Caco-2 (cell line): Measurements from ENCODE around the gene TFEB. TPM values are rescaled to one million over a fixed set of nuclear protein-coding genes. Genes with fewer than 3 reads are reported as not detected.

Experiments used
- BruUV-seq: library from RNA; stranded (reverse); fragments of 400-500 nt; replicated peaks from 2 replicates; lab custom pipeline; 2021; lab: Mats Ljungman, UMichigan
- CTCF ChIA-PET: fragments of 300-600 bp; sonication (Branson Sonifier 250); formaldehyde crosslinking; loops from one replicate; lab custom pipeline; 2022; ENCODE audit warnings: antibody characterized with exemption; lab: Charles Lee
- POLR2A ChIA-PET: fragments of 300-600 bp; sonication (Branson Sonifier 250); formaldehyde crosslinking; loops from one replicate; lab custom pipeline; 2022; ENCODE audit warnings: antibody characterized with exemption; lab: Charles Lee
- DNase-seq, 2 experiments: peaks; one replicate each; pipeline versions ENCODE4 v3.0.0 to v3.0.0-alpha.2; 2020 to 2022
- H3K27me3 ChIP-seq: replicated peaks from 2 replicates; pipeline ENCODE4 v1.6.0; 2011; ENCODE audit warnings: low read length; ENCODE audit not compliant: control insufficient read depth, insufficient read depth
- H3K36me3 ChIP-seq: 2 replicates; pipeline ENCODE4 v1.5.1; 2011; ENCODE audit warnings: low read length; ENCODE audit not compliant: control insufficient read depth, insufficient read depth
- H3K4me1 ChIP-seq: fragments of 250-450 bp; sonication (Bioruptor Pico); 2 replicates; pipeline ENCODE4 v1.5.1; 2020; ENCODE audit warnings: mild to moderate bottlenecking
- H3K4me3 ChIP-seq: 2 replicates; pipeline ENCODE4 v1.5.1; 2011; ENCODE audit warnings: low read depth, mild to moderate bottlenecking, control low read depth, low read length
- H3K9me3 ChIP-seq: fragments of 250-450 bp; sonication (Bioruptor Pico); 2 replicates; pipeline ENCODE4 v1.5.1; 2020; ENCODE audit warnings: mild to moderate bottlenecking, moderate library complexity
- H3K27ac Mint-ChIP-seq: one replicate; pipeline ENCODE4 v1.8.0; 2022; ENCODE audit warnings: mixed read lengths; ENCODE audit not compliant: unreplicated experiment
- H3K27me3 Mint-ChIP-seq: one replicate; pipeline ENCODE4 v1.8.0; 2022; ENCODE audit warnings: mixed read lengths; ENCODE audit not compliant: insufficient read depth, unreplicated experiment
- H3K36me3 Mint-ChIP-seq: one replicate; pipeline ENCODE4 v1.8.0; 2022; ENCODE audit warnings: mild to moderate bottlenecking, mixed read lengths; ENCODE audit not compliant: insufficient read depth, unreplicated experiment
- H3K4me1 Mint-ChIP-seq: one replicate; pipeline ENCODE4 v1.8.0; 2022; ENCODE audit warnings: low read depth, mixed read lengths; ENCODE audit not compliant: unreplicated experiment
- H3K4me3 Mint-ChIP-seq: one replicate; pipeline ENCODE4 v1.8.0; 2022; ENCODE audit warnings: mild to moderate bottlenecking, moderate library complexity, mixed read lengths; ENCODE audit not compliant: unreplicated experiment
- H3K9me3 Mint-ChIP-seq: one replicate; pipeline ENCODE4 v1.8.0; 2022; ENCODE audit warnings: mixed read lengths; ENCODE audit not compliant: unreplicated experiment
- intact Hi-C: fragments of 100-400 bp; cut with micrococcal nuclease; formaldehyde crosslinking; loops from one replicate; pipeline ENCODE4 v1.10.0; 2022; ENCODE audit not compliant: unreplicated experiment
- total RNA-seq: library from RNA; stranded (reverse); gene quantifications from 2 replicates; pipeline ENCODE4 v1.2.3, GENCODE V29; 2022
- TF ChIP-seq, protein P1 (sequence below), 2 experiments: fragments of 200-600 bp in 1 of 2; IDR thresholded peaks; 1 replicate in 1 of 2; 2 replicates in 1 of 2; pipeline versions ENCODE4 v1.5.1 to v1.8.0; 2011 to 2022; ENCODE audit warnings: antibody characterized with exemption in 1 of 2, control low read depth in 1 of 2, inconsistent platforms in 1 of 2, low read depth in 1 of 2, low read length in 1 of 2, mild to moderate bottlenecking in 1 of 2, moderate library complexity in 1 of 2; ENCODE audit not compliant: insufficient read depth in 1 of 2, severe bottlenecking in 1 of 2, unreplicated experiment in 1 of 2

Gene TFEB
- total RNA-seq, 1 experiment from 2014 or later: 3.8 TPM

DNA sequence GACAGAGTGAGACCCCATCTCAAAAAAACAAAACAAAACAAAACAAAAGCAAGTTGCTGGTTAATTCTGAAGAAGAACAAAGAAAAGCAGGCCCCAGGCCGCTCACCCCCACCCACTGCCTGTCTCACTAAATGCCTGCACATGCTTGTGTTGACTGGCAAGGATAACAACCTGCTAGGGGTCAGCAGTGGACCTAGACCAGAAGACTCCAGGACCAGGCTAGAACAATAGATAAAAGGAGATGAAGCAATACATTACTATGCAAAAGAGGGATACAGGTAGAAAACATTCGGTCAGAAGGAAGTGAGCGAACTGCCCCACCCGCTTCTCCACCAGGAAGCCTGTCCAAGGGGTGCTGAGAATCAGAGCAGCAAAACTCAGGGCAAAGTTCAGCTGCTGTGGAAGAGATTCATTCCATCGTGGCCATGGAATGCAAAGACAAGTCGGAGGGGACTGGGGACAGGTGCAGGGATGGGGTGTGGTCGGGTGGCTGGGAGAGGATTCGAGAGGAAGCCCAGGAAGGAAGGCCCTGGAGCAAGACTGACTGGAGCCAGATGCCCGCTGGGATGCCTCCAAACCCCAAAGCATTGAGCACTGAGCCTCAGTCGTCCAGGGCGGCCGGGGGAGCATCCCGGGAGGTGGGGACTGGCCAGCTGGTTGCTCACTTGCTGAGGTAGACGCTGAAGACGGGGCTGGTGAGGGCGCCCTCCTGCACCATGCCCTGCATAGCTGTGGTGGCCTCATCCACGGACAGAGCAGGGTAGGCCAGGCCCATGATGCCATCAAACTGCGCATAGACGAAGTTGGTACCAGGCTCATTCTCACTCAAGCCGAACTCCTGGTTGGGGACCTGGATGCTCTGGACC lies 6.5 kb upstream of the TFEB start:
- TF ChIP-seq, protein P1, sequence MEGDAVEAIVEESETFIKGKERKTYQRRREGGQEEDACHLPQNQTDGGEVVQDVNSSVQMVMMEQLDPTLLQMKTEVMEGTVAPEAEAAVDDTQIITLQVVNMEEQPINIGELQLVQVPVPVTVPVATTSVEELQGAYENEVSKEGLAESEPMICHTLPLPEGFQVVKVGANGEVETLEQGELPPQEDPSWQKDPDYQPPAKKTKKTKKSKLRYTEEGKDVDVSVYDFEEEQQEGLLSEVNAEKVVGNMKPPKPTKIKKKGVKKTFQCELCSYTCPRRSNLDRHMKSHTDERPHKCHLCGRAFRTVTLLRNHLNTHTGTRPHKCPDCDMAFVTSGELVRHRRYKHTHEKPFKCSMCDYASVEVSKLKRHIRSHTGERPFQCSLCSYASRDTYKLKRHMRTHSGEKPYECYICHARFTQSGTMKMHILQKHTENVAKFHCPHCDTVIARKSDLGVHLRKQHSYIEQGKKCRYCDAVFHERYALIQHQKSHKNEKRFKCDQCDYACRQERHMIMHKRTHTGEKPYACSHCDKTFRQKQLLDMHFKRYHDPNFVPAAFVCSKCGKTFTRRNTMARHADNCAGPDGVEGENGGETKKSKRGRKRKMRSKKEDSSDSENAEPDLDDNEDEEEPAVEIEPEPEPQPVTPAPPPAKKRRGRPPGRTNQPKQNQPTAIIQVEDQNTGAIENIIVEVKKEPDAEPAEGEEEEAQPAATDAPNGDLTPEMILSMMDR (IDR thresholded peaks at IDR 0.05; ENCODE audit: insufficient read depth in 1 of 2, low read depth in 1 of 2, low read length in 1 of 2, severe bottlenecking in 1 of 2, unreplicated experiment in 1 of 2): peak in 1 of 2 experiments; percentile 43
- Mint-ChIP-seq H3K4me1 (peaks cover 34% of the 10 kb centered on the region), H3K27me3 (no peaks in the 10 kb centered on the region), H3K9me3 (no peaks in the 10 kb centered on the region), H3K4me3 (peak overlapping the region; percentile 3), H3K36me3 (peaks cover 14% of the 10 kb centered on the region), H3K27ac (peak overlapping the region; percentile 92)
- H3K4me3 ChIP-seq: no peak overlapping the region
- no peaks in the 10 kb centered on the region for H3K36me3 ChIP-seq
- no TSS peak for BruUV-seq
- intact Hi-C loops: loop anchor here (1.0 kb wide), 1 partner anchor 34 kb away; no protein-coding TSS in a partner anchor
- CTCF ChIA-PET: interaction anchor here (0.7 kb wide), 2 partner anchors 44 to 374 kb away, joined by 3 to 4 read pairs; no protein-coding TSS in a partner anchor
- H3K9me3 ChIP-seq: no peaks in the 10 kb centered on the region
- peak; percentile 92 to 96 for DNase-seq
- POLR2A ChIA-PET: no interaction called here
- H3K4me1 ChIP-seq: peaks cover 54% of the 10 kb centered on the region
- H3K27me3 ChIP-seq: no peaks in the 10 kb centered on the region

DNA sequence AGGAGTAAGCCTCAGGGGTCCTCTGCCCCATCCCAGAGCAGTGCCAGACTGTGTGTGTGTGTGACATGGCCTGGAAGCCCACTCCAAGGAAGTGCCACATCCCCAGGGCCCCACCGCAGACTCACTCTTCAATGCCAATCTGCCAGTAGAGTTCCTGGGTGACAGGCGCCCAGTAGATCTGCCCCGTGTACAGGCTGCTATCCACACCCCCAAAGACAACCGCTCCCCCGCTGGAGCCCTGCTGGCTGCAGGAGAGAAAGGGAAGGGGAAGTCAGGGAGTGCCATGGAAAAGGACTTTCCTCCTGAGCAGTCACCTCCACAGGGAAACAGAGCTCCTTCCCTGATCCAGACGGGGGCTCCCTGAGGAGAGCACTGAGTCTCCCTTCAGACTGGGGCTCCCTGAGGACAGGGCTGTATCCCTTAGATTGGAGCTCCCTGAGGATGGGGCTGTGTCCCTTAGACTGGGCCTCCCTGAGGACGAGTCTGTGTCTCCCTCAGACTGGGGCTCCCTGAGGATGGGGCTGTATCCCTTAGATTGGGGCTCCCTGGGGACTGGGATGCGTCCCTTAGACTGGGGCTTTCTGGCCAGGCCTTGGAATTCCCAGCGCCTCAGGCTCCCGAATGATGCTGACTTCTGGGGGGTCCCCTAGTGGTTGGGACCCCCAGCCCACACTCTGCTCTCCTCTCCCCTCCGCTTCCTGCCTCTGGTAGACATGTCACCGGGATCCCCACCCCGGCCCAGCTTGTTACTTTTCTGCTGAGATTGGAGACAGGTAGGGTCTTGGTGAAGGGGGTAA lies 5.2 kb upstream of the TFEB start:
- intact Hi-C loops: loop anchor here (1.0 kb wide), 1 partner anchor 36 kb away; no protein-coding TSS in a partner anchor
- Histone ChIP-seq H3K4me3 (no peak overlapping the region), H3K4me1 (peaks cover 66% of the 10 kb centered on the region), H3K9me3 (no peaks in the 10 kb centered on the region), H3K27me3 (no peaks in the 10 kb centered on the region), H3K36me3 (no peaks in the 10 kb centered on the region)
- Mint-ChIP-seq H3K36me3 (peaks cover 14% of the 10 kb centered on the region), H3K4me3 (no peak overlapping the region), H3K4me1 (peaks cover 34% of the 10 kb centered on the region), H3K27ac (peak overlapping the region; percentile 92), H3K27me3 (no peaks in the 10 kb centered on the region), H3K9me3 (no peaks in the 10 kb centered on the region)
- no TSS peak for BruUV-seq
- TF ChIP-seq, protein P1 (IDR thresholded peaks at IDR 0.05; ENCODE audit: insufficient read depth in 1 of 2, low read depth in 1 of 2, low read length in 1 of 2, severe bottlenecking in 1 of 2, unreplicated experiment in 1 of 2): no peak
- CTCF ChIA-PET: interaction anchor here (0.7 to 0.9 kb wide), 2 partner anchors 373 kb away, joined by 3 read pairs; no protein-coding TSS in a partner anchor
- POLR2A ChIA-PET: no interaction called here
- DNase-seq: no peak

GRCh38 chr6:41739041-41739440 lies 3.6 kb upstream of the TFEB start:
- Mint-ChIP-seq H3K9me3 (no peaks in the 10 kb centered on the region), H3K4me3 (peak overlapping the region; percentile 20), H3K36me3 (peaks cover 14% of the 10 kb centered on the region), H3K27me3 (no peaks in the 10 kb centered on the region), H3K27ac (peak overlapping the region; percentile 70), H3K4me1 (peaks cover 27% of the 10 kb centered on the region)
- POLR2A ChIA-PET: no interaction called here
- no TSS peak for BruUV-seq
- DNase-seq: peak; percentile 49 to 74
- no peak overlapping the region for H3K4me3 ChIP-seq
- H3K9me3 ChIP-seq: no peaks in the 10 kb centered on the region
- CTCF ChIA-PET: no interaction called here
- TF ChIP-seq, protein P1 (IDR thresholded peaks at IDR 0.05; ENCODE audit: insufficient read depth in 1 of 2, low read depth in 1 of 2, low read length in 1 of 2, severe bottlenecking in 1 of 2, unreplicated experiment in 1 of 2): no peak
- H3K4me1 ChIP-seq: peaks cover 66% of the 10 kb centered on the region
- intact Hi-C loops: no loop called here
- no peaks in the 10 kb centered on the region for H3K36me3 ChIP-seq
- H3K27me3 ChIP-seq: no peaks in the 10 kb centered on the region
